ENCODE results near the gene SPEN.
"Not testable (repeated sequence)": the region's sequence is repeated elsewhere in the genome, so short reads cannot be mapped to it uniquely, and the experiment has no call there.

Gene SPEN

DNA sequence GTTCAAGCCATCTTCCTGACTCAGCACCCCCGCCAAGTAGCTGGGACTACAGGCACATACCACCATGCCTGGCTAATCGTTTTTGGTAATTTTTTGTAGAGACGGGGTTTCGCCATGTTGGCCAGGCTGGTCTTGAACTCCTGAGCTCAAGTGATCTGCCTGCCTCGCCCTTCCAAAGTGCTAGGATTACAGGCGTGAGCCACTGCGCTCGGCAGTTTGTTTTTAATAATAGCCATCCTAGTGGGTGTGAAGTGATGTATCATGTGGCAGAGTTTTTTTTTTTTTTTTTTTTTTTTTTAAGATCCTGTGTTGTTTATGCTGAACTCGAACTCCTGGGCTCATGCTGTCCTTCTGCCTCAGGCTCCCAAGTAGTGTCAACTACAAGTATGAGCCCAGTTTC is 51.8 kb downstream of the SPEN start:
- DNase-seq: no peak

GRCh38 chr1:15900662-15901279 is 53.3 kb downstream of the SPEN start:
- DNase-seq: no peak

- DNase-seq: no peak
Observed at GRCh38 chr1:15902882-15903281, 55.4 kb downstream of the SPEN start.

GRCh38 chr1:15908597-15908996 is 61.1 kb downstream of the SPEN start:
- no peak for DNase-seq

DNA sequence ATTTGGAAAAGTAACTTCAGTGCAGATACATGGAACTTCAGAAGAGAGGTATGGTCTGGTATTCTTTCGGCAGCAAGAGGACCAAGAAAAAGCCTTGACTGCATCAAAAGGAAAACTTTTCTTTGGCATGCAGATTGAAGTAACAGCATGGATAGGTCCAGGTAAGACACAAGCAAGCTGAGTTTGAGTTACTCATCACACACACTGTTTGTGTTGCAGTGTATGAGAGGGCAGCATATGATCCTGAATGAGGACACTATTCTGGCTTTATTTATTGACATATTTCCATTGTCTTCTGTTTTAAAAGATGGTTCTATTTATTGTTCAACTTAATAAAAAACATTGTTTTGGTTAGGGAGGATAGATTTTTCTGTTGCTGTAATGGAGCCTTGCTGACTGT is 63.6 kb downstream of the SPEN start:
- no peak for DNase-seq

DNA sequence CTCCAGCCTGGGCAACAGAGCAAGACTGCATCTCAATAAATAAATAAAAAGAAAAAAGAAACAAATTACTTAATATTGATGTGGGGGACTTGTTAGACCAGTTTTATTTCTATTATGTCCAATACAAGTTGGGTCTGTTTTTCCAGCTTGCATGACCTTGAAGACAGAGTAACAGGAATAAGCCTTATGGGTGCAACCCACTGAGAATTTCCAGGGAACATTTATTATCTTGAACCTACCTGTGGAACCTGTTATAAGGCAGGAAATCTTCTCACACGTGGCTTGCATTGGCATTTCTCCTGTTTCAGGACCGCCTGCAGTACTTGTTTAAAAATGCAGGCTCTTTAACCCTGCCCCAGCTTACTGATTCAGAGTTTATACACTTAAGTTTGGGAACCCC is 64.4 kb downstream of the SPEN start:
- DNase-seq: no peak

DNA sequence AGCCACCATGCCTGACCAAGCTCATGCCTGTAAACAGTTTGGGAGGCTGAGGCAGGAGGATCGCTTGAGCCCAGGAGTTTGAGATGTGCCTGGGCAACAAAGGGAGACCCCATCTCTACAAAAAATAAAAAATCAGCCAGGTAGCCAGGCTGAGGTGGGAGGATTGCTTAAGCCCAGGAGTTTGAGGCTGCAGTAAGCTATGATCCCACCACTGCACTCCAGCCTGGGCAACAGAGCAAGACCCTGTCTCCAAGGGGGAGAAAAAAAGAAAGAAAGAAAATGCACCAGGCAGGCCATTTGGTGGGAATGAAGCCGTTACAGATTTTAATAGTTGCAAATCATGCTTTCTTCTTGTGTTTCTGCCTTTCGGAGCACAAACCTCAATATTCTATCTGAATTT is 66.1 kb downstream of the SPEN start:
- DNase-seq: not testable (repeated sequence)

DNA sequence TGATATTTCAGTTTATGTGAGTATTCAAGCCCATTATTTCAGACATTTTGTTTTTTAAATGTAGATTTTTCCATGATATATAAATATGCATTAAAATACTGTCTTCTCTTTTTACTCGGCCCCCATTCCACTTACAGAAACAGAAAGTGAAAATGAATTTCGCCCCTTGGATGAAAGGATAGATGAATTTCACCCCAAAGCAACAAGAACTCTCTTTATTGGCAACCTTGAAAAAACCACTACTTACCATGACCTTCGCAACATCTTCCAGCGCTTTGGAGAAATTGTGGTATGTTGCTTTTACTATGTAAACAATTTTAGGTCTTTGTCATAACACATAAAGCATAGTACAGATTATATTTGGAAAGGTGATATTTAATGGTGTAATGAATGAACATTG is 68.5 kb downstream of the SPEN start:
- peak; percentile 8 for DNase-seq

- no peak for DNase-seq
Observed at GRCh38 chr1:15916417-15916816, 68.9 kb downstream of the SPEN start.

DNA sequence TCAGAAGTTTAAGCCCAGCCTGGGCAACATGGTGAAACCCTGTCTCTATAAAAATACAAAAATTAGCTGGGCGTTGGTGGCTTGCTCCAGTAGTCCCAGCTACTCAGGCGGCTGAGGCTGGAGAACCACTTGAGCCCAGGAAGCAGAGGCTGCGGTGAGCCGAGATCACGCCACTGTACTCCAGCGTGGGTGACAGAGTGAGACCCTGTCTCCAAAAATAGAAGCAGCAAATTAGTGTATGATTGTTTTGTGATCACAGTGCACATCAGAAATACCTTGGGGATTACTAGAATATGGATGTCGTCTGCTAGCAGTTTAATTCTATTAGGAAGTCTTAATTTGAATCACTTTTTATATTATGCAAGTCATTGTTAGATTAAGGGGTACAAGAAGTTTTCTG is 69.4 kb downstream of the SPEN start:
- DNase-seq: no peak

DNA sequence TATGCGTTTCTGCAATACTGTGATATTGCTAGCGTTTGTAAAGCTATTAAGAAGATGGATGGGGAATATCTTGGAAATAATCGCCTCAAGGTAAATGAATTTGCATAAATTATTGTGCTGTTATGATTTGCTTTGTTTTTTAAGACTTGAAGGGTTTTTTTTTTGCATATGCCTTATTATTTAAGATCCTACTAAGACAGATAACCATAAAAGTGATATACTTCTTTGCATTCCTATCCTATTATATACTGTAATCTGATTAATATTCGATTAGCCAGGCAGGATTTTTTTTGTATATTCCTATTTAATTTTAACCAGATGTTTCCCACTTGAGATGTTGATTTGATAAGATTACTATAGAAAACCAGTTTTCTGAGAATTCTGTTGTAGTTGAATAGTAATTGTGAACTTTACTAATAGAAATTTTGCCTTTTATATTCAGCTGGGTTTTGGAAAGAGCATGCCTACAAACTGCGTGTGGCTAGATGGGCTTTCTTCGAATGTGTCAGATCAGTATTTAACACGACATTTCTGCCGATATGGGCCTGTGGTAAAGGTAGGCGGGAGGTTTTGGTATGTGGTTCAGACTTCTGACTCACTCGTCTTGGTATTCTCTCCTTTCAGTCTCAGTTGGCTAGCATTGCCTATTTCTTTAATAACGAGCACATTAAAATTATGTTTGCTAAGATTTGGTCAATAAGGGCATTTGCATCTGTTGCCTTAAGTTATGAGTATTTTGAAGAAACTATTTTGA is 71.6 kb downstream of the SPEN start:
- peak; percentile 21 for DNase-seq

DNA sequence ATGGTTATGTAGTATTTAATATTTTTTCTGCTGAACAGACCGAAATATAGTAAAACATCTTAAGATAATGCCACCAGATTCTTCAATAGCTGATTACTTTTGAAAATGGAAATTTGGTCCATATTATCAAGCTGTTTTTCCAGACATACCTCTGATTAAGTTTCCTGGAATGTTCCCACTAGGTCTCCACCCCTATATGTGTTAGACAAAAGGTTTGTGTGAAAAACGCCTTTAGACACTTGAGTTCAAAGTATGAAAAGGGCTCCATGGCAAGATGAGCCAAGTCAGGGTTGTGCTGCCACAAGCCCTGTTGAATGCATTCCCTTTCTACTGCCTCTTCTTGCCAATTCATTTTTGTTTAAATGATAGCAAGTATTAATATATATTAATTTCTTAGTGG is 75.7 kb downstream of the SPEN start:
- no peak for DNase-seq

GRCh38 chr1:15926448-15926847 is 78.9 kb downstream of the SPEN start:
- DNase-seq: not testable (repeated sequence)

GRCh38 chr1:15928971-15929965 is 81.8 kb downstream of the SPEN start:
- DNase-seq: no peak

GRCh38 chr1:15931401-15931800 is 83.9 kb downstream of the SPEN start:
- DNase-seq: no peak

DNA sequence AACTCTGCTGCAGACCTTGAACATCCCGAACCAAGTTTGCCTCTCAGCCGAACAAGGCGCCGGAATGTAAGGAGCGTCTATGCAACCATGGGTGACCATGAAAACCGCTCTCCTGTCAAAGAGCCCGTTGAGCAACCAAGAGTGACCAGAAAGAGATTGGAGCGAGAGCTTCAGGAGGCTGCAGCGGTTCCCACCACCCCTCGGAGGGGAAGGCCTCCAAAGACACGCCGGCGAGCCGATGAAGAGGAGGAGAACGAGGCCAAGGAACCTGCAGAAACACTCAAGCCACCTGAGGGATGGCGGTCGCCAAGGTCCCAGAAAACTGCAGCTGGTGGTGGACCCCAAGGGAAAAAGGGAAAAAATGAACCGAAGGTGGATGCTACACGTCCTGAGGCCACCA is 84.4 kb downstream of the SPEN start:
- no peak for DNase-seq

- DNase-seq: no peak
Observed at GRCh38 chr1:15932612-15933011, 85.1 kb downstream of the SPEN start.

GRCh38 chr1:15933684-15934083 is 86.2 kb downstream of the SPEN start:
- DNase-seq: no peak

DNA sequence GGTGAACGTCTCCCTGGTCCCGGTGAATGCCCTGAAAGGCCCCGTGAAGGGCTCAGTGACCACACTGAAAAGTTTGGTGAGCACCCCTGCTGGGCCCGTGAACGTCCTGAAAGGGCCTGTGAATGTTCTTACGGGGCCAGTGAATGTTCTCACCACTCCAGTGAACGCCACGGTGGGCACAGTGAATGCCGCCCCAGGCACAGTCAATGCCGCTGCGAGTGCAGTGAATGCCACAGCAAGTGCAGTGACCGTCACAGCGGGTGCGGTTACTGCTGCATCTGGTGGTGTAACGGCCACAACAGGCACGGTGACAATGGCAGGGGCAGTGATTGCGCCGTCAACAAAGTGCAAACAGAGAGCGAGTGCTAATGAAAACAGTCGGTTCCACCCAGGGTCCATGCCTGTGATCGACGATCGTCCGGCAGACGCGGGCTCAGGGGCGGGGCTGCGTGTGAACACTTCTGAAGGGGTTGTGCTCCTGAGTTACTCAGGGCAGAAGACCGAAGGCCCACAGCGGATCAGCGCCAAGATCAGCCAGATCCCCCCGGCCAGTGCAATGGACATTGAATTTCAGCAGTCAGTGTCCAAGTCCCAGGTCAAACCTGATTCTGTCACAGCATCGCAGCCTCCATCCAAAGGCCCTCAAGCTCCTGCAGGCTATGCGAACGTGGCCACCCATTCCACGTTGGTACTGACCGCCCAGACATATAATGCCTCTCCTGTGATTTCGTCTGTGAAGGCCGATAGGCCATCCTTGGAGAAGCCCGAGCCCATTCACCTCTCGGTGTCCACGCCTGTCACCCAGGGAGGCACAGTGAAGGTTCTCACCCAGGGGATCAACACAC is 86.9 kb downstream of the SPEN start:
- DNase-seq: no peak

- DNase-seq: no peak
Observed at GRCh38 chr1:15935056-15935950, 87.8 kb downstream of the SPEN start.

GRCh38 chr1:15936025-15936424 is 88.5 kb downstream of the SPEN start:
- no peak for DNase-seq
